Measurements from ENCODE around the gene ANKRD62. TPM values are rescaled to one million over a fixed set of nuclear protein-coding genes. Genes with fewer than 3 reads are reported as not detected.
"Not testable (repeated sequence)": the region's sequence is repeated elsewhere in the genome, so short reads cannot be mapped to it uniquely, and the experiment has no call there.

The ANKRD62 gene
- polyA plus RNA-seq, 4 donors, result 0.27 TPM; not detected in 3

- WGBS, 3 donors, result 49 to 67% (median 64%) methylated on average over 4 of the region's 4 CpGs
These were observed 30.7 kb upstream of the ANKRD62 start for GRCh38 chr18:12062974-12063373.

GRCh38 chr18:12064086-12064763 lies 29.4 kb upstream of the ANKRD62 start:
- Histone ChIP-seq H3K9me3 (ENCODE audit: control insufficient read depth in 2 of 2, insufficient read depth in 1 of 2, low read depth in 1 of 2, low read length in 1 of 2) (no peaks in the 10 kb centered on the region), H3K27me3 (ENCODE audit: control insufficient read depth in 3 of 3, insufficient read depth in 3 of 3, low read length in 3 of 3) (no peaks in the 10 kb centered on the region), H3K27ac (ENCODE audit: low read depth in 1 of 3, low read length in 2 of 3) (no peak overlapping the region), H3K4me3 (ENCODE audit: low read depth in 1 of 3, low read length in 3 of 3) (no peak overlapping the region), H3K36me3 (ENCODE audit: control insufficient read depth in 3 of 3, insufficient read depth in 2 of 3, low read depth in 1 of 3, low read length in 3 of 3) (no peaks in the 10 kb centered on the region), H3K4me1 (ENCODE audit: control insufficient read depth in 3 of 3, insufficient read depth in 2 of 3, low read depth in 1 of 3, low read length in 2 of 3) (no peaks in the 10 kb centered on the region)
- FAIRE-seq, result no peak
- 74 to 87% (median 77%) methylated on average over 7 of the region's 7 CpGs for WGBS, 3 donors
- DNase-seq, result no peak

More at GRCh38 chr18:12062974-12063373, 30.7 kb upstream of the ANKRD62 start:
- Histone ChIP-seq H3K4me3 (ENCODE audit: low read depth in 1 of 3, low read length in 3 of 3) (no peak overlapping the region), H3K27ac (ENCODE audit: low read depth in 1 of 3, low read length in 2 of 3) (no peak overlapping the region), H3K27me3 (ENCODE audit: control insufficient read depth in 3 of 3, insufficient read depth in 3 of 3, low read length in 3 of 3) (no peaks in the 10 kb centered on the region), H3K4me1 (ENCODE audit: control insufficient read depth in 3 of 3, insufficient read depth in 2 of 3, low read depth in 1 of 3, low read length in 2 of 3) (no peaks in the 10 kb centered on the region), H3K9me3 (ENCODE audit: control insufficient read depth in 2 of 2, insufficient read depth in 1 of 2, low read depth in 1 of 2, low read length in 1 of 2) (no peaks in the 10 kb centered on the region), H3K36me3 (ENCODE audit: control insufficient read depth in 3 of 3, insufficient read depth in 2 of 3, low read depth in 1 of 3, low read length in 3 of 3) (no peaks in the 10 kb centered on the region)
- DNase-seq (no peak), FAIRE-seq (no peak)

DNA sequence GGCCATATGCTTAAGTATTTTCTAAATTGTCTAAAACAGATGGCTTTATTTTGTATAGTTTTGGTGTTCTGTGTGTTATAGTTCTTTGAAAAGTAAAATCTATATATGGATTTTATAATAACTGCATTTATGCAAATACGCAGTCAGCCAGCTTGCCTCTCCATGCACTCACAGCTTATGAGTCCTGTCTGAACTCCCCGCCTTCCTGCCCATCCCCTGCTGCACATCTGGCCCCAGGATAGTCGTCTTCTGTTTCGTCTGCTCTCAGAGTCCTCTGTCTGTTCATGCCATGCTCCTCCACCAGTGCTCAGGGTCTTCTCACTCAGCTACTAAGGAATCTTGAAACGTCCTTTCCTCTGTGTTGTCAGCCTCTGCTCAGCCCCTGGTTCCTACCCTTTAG lies 28.2 kb upstream of the ANKRD62 start:
- FAIRE-seq (no peak), DNase-seq (no peak)
- no peaks in the 10 kb centered on the region for H3K36me3 ChIP-seq (ENCODE audit: control insufficient read depth in 3 of 3, insufficient read depth in 2 of 3, low read depth in 1 of 3, low read length in 3 of 3)
- no peaks in the 10 kb centered on the region for H3K27me3 ChIP-seq (ENCODE audit: control insufficient read depth in 3 of 3, insufficient read depth in 3 of 3, low read length in 3 of 3)
- no peak overlapping the region for H3K4me3 ChIP-seq (ENCODE audit: low read depth in 1 of 3, low read length in 3 of 3)
- 66 to 71% (median 66%) methylated on average over 5 of the region's 5 CpGs for WGBS, 3 donors
- no peaks in the 10 kb centered on the region for H3K9me3 ChIP-seq (ENCODE audit: control insufficient read depth in 2 of 2, insufficient read depth in 1 of 2, low read depth in 1 of 2, low read length in 1 of 2)
- no peaks in the 10 kb centered on the region for H3K4me1 ChIP-seq (ENCODE audit: control insufficient read depth in 3 of 3, insufficient read depth in 2 of 3, low read depth in 1 of 3, low read length in 2 of 3)
- H3K27ac ChIP-seq (ENCODE audit: low read depth in 1 of 3, low read length in 2 of 3), result no peak overlapping the region

- FAIRE-seq, result no peak
- Histone ChIP-seq H3K36me3 (ENCODE audit: control insufficient read depth in 3 of 3, insufficient read depth in 2 of 3, low read depth in 1 of 3, low read length in 3 of 3) (no peaks in the 10 kb centered on the region), H3K27ac (ENCODE audit: low read depth in 1 of 3, low read length in 2 of 3) (no peak overlapping the region), H3K27me3 (ENCODE audit: control insufficient read depth in 3 of 3, insufficient read depth in 3 of 3, low read length in 3 of 3) (no peaks in the 10 kb centered on the region), H3K4me3 (ENCODE audit: low read depth in 1 of 3, low read length in 3 of 3) (no peak overlapping the region), H3K4me1 (ENCODE audit: control insufficient read depth in 3 of 3, insufficient read depth in 2 of 3, low read depth in 1 of 3, low read length in 2 of 3) (no peaks in the 10 kb centered on the region), H3K9me3 (ENCODE audit: control insufficient read depth in 2 of 2, insufficient read depth in 1 of 2, low read depth in 1 of 2, low read length in 1 of 2) (no peaks in the 10 kb centered on the region)
- 95 to 99% (median 97%) methylated on average over 43 to 47 of the region's 47 CpGs for WGBS, 3 donors
- DNase-seq, result no peak
These were observed 26.6 kb upstream of the ANKRD62 start for GRCh38 chr18:12066910-12067511.

- H3K9me3 ChIP-seq (ENCODE audit: control insufficient read depth in 2 of 2, insufficient read depth in 1 of 2, low read depth in 1 of 2, low read length in 1 of 2), result no peaks in the 10 kb centered on the region
- no peak for DNase-seq
- H3K36me3 ChIP-seq (ENCODE audit: control insufficient read depth in 3 of 3, insufficient read depth in 2 of 3, low read depth in 1 of 3, low read length in 3 of 3), result no peaks in the 10 kb centered on the region
- H3K4me1 ChIP-seq (ENCODE audit: control insufficient read depth in 3 of 3, insufficient read depth in 2 of 3, low read depth in 1 of 3, low read length in 2 of 3), result no peaks in the 10 kb centered on the region
- H3K27ac ChIP-seq (ENCODE audit: low read depth in 1 of 3, low read length in 2 of 3), result no peak overlapping the region
- no peak for FAIRE-seq
- no peaks in the 10 kb centered on the region for H3K27me3 ChIP-seq (ENCODE audit: control insufficient read depth in 3 of 3, insufficient read depth in 3 of 3, low read length in 3 of 3)
- H3K4me3 ChIP-seq (ENCODE audit: low read depth in 1 of 3, low read length in 3 of 3), result no peak overlapping the region
- WGBS, 3 donors, result 88 to 97% (median 95%) methylated on average over 19 to 26 of the region's 26 CpGs
These were observed 26.0 kb upstream of the ANKRD62 start for GRCh38 chr18:12067671-12068070.

DNA sequence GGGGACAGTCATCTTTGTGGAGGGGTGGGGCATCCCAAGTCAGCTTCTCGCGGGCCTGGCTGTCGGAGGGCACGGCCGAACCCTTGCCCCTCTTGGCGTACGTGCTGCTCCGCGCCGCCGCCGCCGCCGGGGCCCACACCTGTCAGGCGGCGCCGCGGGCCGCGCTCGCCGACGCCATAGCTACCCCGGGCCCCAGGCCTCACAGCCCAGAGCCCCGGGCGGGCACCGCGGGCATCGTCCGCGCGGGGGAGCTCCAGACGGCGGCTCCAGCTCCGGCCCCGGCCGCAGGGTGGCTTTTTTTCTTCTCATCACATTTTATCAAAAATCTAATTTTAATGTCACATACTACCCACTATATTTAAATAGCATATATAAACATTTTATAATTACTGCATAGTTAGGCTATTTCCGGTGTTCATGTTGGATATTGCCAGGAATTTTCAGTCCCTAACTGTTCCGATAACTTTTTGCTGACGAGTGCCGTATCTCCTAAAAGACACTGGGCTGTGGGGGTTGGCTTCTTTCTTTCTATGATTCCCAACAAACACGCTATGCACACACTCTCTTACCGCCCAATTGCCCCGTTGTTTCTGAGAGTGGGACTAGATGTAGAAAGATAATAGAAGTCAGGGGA lies 25.2 kb upstream of the ANKRD62 start:
- H3K27me3 ChIP-seq (ENCODE audit: control insufficient read depth in 3 of 3, insufficient read depth in 3 of 3, low read length in 3 of 3); H3K9me3 ChIP-seq (ENCODE audit: control insufficient read depth in 2 of 2, insufficient read depth in 1 of 2, low read depth in 1 of 2, low read length in 1 of 2); H3K27ac ChIP-seq (ENCODE audit: low read depth in 1 of 3, low read length in 2 of 3); H3K4me1 ChIP-seq (ENCODE audit: control insufficient read depth in 3 of 3, insufficient read depth in 2 of 3, low read depth in 1 of 3, low read length in 2 of 3); H3K36me3 ChIP-seq (ENCODE audit: control insufficient read depth in 3 of 3, insufficient read depth in 2 of 3, low read depth in 1 of 3, low read length in 3 of 3); DNase-seq; FAIRE-seq; H3K4me3 ChIP-seq (ENCODE audit: low read depth in 1 of 3, low read length in 3 of 3): not testable (repeated sequence)
- WGBS, 3 donors, result 76 to 82% (median 78%) methylated on average over 38 to 44 of the region's 44 CpGs

GRCh38 chr18:12068950-12069320 lies 24.7 kb upstream of the ANKRD62 start:
- WGBS, 3 donors, result 58 to 72% (median 63%) methylated on average over 3 of the region's 3 CpGs
- H3K27ac ChIP-seq (ENCODE audit: low read depth in 1 of 3, low read length in 2 of 3), result no peak overlapping the region
- DNase-seq, result no peak
- no peak overlapping the region for H3K4me3 ChIP-seq (ENCODE audit: low read depth in 1 of 3, low read length in 3 of 3)
- H3K4me1 ChIP-seq (ENCODE audit: control insufficient read depth in 3 of 3, insufficient read depth in 2 of 3, low read depth in 1 of 3, low read length in 2 of 3), result no peaks in the 10 kb centered on the region
- no peaks in the 10 kb centered on the region for H3K9me3 ChIP-seq (ENCODE audit: control insufficient read depth in 2 of 2, insufficient read depth in 1 of 2, low read depth in 1 of 2, low read length in 1 of 2)
- H3K27me3 ChIP-seq (ENCODE audit: control insufficient read depth in 3 of 3, insufficient read depth in 3 of 3, low read length in 3 of 3), result no peaks in the 10 kb centered on the region
- FAIRE-seq, result no peak
- H3K36me3 ChIP-seq (ENCODE audit: control insufficient read depth in 3 of 3, insufficient read depth in 2 of 3, low read depth in 1 of 3, low read length in 3 of 3), result no peaks in the 10 kb centered on the region

DNA sequence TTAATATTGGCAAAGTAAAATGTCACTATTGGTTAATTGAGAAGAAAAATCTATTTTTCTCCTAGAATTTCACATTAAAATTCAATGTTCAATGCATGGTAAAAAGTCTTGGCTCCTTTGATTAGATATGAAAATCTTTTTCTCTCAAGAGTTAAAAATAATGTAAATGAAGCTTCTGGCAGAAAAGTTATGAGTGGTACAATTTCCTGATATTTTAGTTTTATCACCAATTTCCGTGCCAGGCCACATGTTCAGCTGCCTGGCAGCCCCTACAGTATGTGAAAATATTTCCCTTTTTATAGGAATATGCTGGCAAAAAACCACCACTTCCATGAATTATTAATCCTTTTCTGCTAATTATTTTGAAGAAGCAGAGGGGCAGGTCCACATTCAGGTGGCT lies 22.6 kb upstream of the ANKRD62 start:
- not testable (repeated sequence) for H3K4me3 ChIP-seq (ENCODE audit: low read depth in 1 of 3, low read length in 3 of 3); H3K9me3 ChIP-seq (ENCODE audit: control insufficient read depth in 2 of 2, insufficient read depth in 1 of 2, low read depth in 1 of 2, low read length in 1 of 2); DNase-seq; FAIRE-seq; H3K27me3 ChIP-seq (ENCODE audit: control insufficient read depth in 3 of 3, insufficient read depth in 3 of 3, low read length in 3 of 3); H3K27ac ChIP-seq (ENCODE audit: low read depth in 1 of 3, low read length in 2 of 3); H3K4me1 ChIP-seq (ENCODE audit: control insufficient read depth in 3 of 3, insufficient read depth in 2 of 3, low read depth in 1 of 3, low read length in 2 of 3); H3K36me3 ChIP-seq (ENCODE audit: control insufficient read depth in 3 of 3, insufficient read depth in 2 of 3, low read depth in 1 of 3, low read length in 3 of 3)
- WGBS, 3 donors, result 73 to 77% (median 74%) methylated on average over 1 of the region's 1 CpG
